ENCODE data around the gene PPM1J.

The PPM1J gene

DNA sequence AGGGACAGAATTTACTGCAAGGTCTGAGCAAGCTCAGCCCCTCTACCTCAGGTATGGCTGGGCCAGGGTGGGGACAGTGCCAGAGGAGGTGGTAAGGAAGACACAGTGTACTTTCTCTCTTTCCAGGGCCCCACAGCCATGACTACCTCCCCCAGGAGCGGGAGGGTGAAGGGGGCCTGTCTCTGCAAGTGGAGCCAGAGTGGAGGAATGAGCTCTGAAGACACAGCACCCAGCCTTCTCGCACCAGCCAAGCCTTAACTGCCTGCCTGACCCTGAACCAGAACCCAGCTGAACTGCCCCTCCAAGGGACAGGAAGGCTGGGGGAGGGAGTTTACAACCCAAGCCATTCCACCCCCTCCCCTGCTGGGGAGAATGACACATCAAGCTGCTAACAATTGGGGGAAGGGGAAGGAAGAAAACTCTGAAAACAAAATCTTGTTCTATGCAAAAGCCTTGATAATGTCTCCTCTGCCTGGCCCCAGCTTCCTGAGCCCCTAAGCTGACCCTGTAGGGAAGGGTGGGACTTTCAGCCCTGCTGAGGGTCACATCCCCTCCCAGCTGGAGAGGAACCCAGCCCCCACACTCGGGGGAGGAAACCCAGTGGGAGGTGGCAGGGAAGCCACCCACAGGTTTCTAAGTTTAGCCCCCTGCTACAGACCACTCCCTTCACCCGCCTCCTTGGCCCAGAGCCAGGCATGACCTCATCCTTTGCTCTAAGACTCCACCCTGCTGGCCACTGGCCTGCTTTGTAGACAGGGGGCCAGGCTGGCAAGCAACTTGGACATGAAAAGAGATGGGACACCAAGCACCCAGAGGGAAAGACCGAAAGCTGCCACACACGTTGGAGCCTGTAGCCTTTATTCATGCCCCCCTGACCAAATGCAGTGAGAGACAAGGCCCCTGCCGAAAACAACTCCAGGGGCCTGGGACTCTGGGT, 14.6 kb downstream of the PPM1J start:
- Histone ChIP-seq H3K4me1 (peaks cover 79% of the 10 kb centered on the region), H3K36me3 (peaks cover 51% of the 10 kb centered on the region), H3K27ac (peak overlapping the region; percentile 92), H3K9ac (peak overlapping the region; percentile 79), H4K20me1 (no peaks in the 10 kb centered on the region), H3K4me3 (peak overlapping the region; percentile 45), H3K4me2 (peak overlapping the region; percentile 97), H3K27me3 (no peaks in the 10 kb centered on the region), H3K9me3 (no peaks in the 10 kb centered on the region)
- TF ChIP-seq Cebpa-rat (IDR thresholded peaks at IDR 0.05), result no peak

GRCh38 chr1:112699425-112700144, 15.5 kb downstream of the PPM1J start:
- no peak for TF ChIP-seq Cebpa-rat (IDR thresholded peaks at IDR 0.05)
- H3K9ac ChIP-seq, result peak overlapping the region; percentile 79
- H3K9me3 ChIP-seq, result no peaks in the 10 kb centered on the region
- H4K20me1 ChIP-seq, result no peaks in the 10 kb centered on the region
- no peak overlapping the region for H3K4me3 ChIP-seq
- peak overlapping the region; percentile 97 for H3K4me2 ChIP-seq
- H3K36me3 ChIP-seq, result peaks cover 61% of the 10 kb centered on the region
- H3K27me3 ChIP-seq, result no peaks in the 10 kb centered on the region
- peaks cover 69% of the 10 kb centered on the region for H3K4me1 ChIP-seq
- peak overlapping the region; percentile 92 for H3K27ac ChIP-seq

DNA sequence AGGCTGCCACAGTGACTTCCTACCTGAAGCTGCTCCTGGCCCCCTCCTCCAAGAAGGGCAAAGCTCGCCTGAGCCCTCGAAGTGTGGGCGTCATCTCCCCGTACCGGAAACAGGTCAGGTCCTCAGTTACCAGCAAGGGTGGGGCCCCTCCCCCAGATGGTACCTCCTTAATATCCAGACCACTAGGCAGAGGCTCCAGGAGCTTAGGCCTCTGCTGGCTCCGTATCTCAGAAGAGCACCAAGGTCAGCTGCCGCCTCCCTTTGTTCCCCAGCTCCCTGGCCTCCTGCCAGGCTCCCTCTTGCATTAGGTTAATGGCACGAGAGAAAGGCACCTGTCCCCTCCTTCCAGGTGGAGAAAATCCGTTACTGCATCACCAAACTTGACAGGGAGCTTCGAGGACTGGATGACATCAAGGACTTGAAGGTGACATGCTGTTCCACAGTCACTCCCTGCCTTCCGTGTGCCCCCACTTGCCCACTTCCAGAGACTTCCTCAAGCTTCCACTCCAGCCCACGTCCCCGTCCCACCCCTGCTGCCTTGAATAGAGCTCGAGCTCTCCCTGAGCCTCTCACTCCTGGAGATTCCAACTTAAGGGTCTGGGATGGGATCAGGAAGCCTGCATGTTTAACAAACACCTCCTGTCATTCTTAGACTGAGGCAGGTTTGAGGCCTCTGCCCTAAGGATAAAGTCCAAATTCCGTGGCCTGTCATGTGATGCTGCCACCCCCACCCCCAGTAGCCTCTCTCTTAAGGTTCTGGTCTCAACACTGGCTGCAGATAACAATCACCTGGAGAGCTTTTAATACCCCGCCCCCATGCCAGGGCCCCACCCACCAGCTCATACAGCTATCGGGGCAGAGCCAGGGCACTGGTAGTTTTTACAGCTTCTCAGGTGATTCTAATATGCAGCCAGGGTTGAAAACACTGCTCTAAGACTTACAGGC, 16.5 kb downstream of the PPM1J start:
- Histone ChIP-seq H4K20me1 (no peaks in the 10 kb centered on the region), H3K9ac (no peak overlapping the region), H3K9me3 (no peaks in the 10 kb centered on the region), H3K27ac (0 out of 2 replicates have a peak overlapping the region, but pooled peaks have one; percentile 92), H3K4me3 (no peak overlapping the region), H3K36me3 (peaks cover 70% of the 10 kb centered on the region), H3K4me1 (peaks cover 59% of the 10 kb centered on the region), H3K4me2 (no peak overlapping the region), H3K27me3 (no peaks in the 10 kb centered on the region)
- TF ChIP-seq Cebpa-rat (IDR thresholded peaks at IDR 0.05), result no peak

DNA sequence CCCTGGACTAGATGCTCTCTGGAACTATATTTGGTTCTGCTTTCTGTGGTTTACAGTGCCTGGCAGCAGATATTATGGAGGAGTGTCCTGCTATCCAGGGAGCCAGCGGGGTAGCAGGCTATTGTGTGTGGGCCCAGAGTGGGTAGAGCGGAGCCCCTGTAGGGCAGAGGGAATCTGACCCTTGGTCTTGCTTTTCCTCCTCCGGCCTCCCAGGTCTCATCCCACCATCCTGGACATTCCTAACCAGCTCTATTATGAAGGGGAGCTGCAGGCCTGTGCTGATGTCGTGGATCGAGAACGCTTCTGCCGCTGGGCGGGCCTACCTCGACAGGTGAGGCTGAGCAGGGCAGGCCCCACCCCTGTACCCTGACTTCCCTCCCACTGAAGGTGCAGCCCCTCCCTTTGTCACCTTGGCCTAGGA, 17.3 kb downstream of the PPM1J start:
- TF ChIP-seq Cebpa-rat (IDR thresholded peaks at IDR 0.05), result no peak
- H4K20me1 ChIP-seq, result no peaks in the 10 kb centered on the region
- no peak overlapping the region for H3K4me3 ChIP-seq
- H3K9me3 ChIP-seq, result no peaks in the 10 kb centered on the region
- H3K4me1 ChIP-seq, result peaks cover 51% of the 10 kb centered on the region
- H3K4me2 ChIP-seq, result no peak overlapping the region
- no peaks in the 10 kb centered on the region for H3K27me3 ChIP-seq
- no peak overlapping the region for H3K9ac ChIP-seq
- H3K27ac ChIP-seq, result 0 out of 2 replicates have a peak overlapping the region, but pooled peaks have one; percentile 18
- H3K36me3 ChIP-seq, result peaks cover 74% of the 10 kb centered on the region

GRCh38 chr1:112696578-112697314, 18.4 kb downstream of the PPM1J start:
- H3K27ac ChIP-seq, result no peak overlapping the region
- H3K9me3 ChIP-seq, result no peaks in the 10 kb centered on the region
- no peak for TF ChIP-seq Cebpa-rat (IDR thresholded peaks at IDR 0.05)
- peaks cover 83% of the 10 kb centered on the region for H3K36me3 ChIP-seq
- H3K4me1 ChIP-seq, result peaks cover 41% of the 10 kb centered on the region
- no peak overlapping the region for H3K4me2 ChIP-seq
- no peaks in the 10 kb centered on the region for H4K20me1 ChIP-seq
- H3K9ac ChIP-seq, result no peak overlapping the region
- no peak overlapping the region for H3K4me3 ChIP-seq
- H3K27me3 ChIP-seq, result no peaks in the 10 kb centered on the region

DNA sequence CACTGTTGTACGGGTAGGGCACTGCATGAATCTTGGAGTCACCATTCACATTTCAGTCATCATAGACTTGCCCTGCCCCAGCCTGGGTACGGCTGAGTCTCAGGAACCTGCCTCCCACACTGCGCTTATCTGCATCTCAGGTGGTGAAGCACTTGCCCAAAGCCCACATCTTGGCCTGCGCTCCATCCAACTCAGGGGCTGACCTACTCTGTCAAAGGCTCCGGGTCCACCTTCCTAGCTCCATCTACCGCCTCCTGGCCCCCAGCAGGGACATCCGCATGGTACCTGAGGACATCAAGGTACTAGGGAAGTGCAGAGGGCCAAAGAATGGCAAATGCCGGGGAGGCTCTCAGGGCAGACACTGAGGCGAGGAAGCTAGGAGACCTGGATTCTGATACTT, 19.9 kb downstream of the PPM1J start:
- no peak overlapping the region for H3K27ac ChIP-seq
- peaks cover 26% of the 10 kb centered on the region for H3K4me1 ChIP-seq
- no peak for TF ChIP-seq Cebpa-rat (IDR thresholded peaks at IDR 0.05)
- H3K27me3 ChIP-seq, result no peaks in the 10 kb centered on the region
- H3K9ac ChIP-seq, result no peak overlapping the region
- H4K20me1 ChIP-seq, result no peaks in the 10 kb centered on the region
- H3K36me3 ChIP-seq, result peaks cover 98% of the 10 kb centered on the region
- H3K4me2 ChIP-seq, result no peak overlapping the region
- no peaks in the 10 kb centered on the region for H3K9me3 ChIP-seq
- no peak overlapping the region for H3K4me3 ChIP-seq

DNA sequence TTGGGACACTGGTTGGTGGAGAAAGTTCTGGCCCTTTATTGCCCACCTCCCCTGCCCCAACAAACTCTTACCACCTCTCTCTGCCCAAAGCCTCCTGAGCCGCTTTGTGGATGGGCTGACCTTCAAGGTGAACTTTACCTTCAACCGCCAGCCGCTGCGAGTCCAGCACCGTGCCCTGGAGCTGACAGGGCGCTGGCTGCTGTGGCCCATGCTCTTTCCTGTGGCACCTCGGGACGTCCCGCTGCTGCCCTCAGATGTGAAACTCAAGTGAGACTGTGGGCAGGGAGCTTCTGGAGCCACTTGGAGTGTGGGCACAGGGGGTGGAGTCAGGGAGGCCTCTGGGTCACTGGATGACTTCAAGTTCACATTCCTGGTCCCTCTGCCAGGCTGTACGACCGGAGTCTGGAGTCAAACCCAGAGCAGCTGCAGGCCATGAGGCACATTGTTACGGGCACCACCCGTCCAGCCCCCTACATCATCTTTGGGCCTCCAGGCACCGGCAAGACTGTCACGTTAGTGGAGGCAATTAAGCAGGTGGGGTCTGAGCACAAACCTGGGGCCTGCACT, 20.7 kb downstream of the PPM1J start:
- Histone ChIP-seq H3K9me3 (no peaks in the 10 kb centered on the region), H3K4me1 (peaks cover 18% of the 10 kb centered on the region), H3K4me2 (no peak overlapping the region), H4K20me1 (no peaks in the 10 kb centered on the region), H3K4me3 (no peak overlapping the region), H3K9ac (no peak overlapping the region), H3K36me3 (peaks cover 100% of the 10 kb centered on the region), H3K27ac (no peak overlapping the region), H3K27me3 (no peaks in the 10 kb centered on the region)
- no peak for TF ChIP-seq Cebpa-rat (IDR thresholded peaks at IDR 0.05)

GRCh38 chr1:112693821-112694220, 21.3 kb downstream of the PPM1J start:
- Histone ChIP-seq H3K36me3 (peaks cover 98% of the 10 kb centered on the region), H3K9ac (no peak overlapping the region), H3K27me3 (no peaks in the 10 kb centered on the region), H3K4me3 (no peak overlapping the region), H4K20me1 (peaks cover under 1% of the 10 kb centered on the region; the same call in 1 of the 2 replicates), H3K4me2 (no peak overlapping the region), H3K9me3 (no peaks in the 10 kb centered on the region), H3K27ac (no peak overlapping the region), H3K4me1 (peaks cover 12% of the 10 kb centered on the region; the same call in 1 of the 2 replicates)
- TF ChIP-seq Cebpa-rat (IDR thresholded peaks at IDR 0.05), result no peak
